Measurements from ENCODE around the gene STAT3.
"Not testable (repeated sequence)": the region's sequence is repeated elsewhere in the genome, so short reads cannot be mapped to it uniquely, and the experiment has no call there.

Gene STAT3

DNA sequence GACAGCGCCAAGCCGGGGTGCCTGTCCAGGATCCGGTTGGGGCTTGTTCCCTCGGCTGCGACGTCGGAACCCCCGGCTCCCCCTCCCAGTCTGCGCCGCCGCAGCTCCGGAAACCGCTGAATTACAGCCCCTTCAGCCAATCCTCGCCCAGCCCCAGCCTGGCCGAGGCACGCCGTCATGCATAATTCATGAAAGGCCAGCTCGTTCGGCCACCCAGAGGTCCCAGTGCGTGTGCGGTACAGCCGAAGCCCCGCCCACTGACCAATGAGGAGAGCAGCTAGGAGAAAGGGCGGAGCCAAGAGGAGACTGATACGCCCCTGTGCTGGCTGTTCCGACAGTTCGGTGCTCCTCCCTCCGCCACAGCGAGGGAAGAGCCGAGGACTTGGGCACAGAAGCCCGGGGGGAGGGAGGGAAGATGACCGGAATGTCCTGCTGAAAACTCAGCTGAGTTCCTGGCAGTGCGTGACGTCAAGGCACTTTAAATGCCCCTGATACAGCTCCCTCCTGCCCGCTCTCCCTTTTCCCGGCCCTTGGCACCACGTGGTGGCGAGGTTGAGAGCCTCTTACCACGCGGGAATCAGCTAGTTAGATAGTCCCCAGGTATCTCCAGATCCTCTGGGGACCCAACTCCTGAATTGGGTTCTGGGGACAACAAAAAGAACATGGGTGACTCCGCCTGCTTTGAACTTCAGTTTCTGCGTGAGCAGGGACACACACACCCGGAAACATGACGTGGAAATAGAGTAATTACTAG lies at the start of gene STAT3:
Gene STAT3, minus strand, starts transcription at position 62 of the 754 bp plus-strand sequence. CDS start 39,926 bp downstream, outside the sequence.
- in situ Hi-C loops (cut with MboI; ENCODE audit: low sequenced_read_pairs), result no loop called here

DNA sequence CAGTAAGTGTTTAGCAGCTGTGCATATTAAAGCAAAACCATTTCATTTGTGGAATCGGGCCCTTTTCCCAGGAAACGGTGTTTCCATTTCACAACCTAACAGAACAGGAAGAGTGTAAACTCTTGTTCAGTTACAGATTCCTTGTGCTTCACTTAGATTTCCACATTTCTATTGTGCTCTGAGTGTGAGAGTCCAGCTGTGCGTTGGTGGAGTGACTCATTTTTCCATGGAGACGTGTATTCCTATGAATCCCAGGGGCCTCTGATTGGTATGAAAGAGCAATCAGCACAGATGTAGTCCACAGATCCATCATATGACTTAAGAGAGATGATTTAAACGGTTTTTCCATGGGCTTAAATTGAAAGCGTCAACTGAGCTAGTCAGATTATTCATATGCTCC lies 48.1 kb upstream of the STAT3 start:
- in situ Hi-C loops (cut with MboI; ENCODE audit: low sequenced_read_pairs), result no loop called here

DNA sequence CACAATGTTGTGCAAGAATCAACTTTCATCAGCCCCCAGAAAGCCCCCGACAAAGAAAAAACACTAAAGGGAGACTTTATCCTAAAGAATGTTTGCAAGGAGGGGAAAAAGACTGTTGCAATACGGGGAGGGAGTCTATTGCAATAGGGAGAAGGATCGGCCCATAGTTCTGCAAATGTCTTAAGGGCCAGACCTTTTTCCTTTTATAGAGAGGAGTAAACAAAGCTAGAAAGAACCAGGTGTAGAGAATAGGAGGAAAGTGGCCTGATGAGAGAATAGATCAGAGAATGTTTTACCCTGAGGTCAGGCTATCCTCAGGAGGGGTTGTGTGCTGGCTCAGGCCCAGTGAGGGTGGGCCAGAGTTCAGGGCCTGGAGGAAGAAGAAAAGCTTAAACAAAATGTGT lies 43.5 kb upstream of the STAT3 start:
- in situ Hi-C loops (cut with MboI; ENCODE audit: low sequenced_read_pairs), result no loop called here

DNA sequence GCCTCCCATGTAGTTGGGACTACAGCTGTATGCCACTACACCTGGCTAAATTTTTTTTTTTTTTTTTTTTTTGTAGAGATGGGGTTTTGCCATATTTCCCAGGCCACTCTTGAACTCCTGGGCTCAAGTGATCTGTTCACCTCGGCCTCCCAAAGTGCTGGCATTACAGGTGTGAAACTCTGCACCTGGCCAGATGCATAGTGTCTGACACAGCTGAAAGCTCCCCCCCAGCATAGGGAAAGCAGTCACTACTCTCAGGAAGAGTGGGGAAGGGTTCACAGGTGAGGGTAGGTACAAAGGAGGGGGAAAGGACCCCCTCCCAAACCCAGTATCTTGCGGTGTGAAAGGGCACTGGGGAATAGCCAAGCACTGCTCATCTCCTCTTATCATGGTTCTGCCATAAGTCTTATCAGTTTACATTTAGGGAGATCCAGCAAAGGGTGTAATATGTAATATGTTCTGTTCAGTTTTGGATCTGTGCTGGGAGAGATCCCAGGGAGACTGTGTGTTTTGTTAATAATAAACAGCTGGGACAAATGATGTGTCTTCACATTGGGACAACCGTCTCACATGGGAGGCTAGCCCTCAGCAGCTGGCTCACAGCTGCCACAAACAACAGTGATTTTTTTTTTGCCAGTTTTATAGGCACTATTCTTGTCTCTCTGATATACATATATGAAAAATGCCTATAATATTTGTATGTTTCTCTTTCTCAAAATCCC lies 41.6 kb upstream of the STAT3 start:
- in situ Hi-C loops (cut with MboI; ENCODE audit: low sequenced_read_pairs), result no loop called here

DNA sequence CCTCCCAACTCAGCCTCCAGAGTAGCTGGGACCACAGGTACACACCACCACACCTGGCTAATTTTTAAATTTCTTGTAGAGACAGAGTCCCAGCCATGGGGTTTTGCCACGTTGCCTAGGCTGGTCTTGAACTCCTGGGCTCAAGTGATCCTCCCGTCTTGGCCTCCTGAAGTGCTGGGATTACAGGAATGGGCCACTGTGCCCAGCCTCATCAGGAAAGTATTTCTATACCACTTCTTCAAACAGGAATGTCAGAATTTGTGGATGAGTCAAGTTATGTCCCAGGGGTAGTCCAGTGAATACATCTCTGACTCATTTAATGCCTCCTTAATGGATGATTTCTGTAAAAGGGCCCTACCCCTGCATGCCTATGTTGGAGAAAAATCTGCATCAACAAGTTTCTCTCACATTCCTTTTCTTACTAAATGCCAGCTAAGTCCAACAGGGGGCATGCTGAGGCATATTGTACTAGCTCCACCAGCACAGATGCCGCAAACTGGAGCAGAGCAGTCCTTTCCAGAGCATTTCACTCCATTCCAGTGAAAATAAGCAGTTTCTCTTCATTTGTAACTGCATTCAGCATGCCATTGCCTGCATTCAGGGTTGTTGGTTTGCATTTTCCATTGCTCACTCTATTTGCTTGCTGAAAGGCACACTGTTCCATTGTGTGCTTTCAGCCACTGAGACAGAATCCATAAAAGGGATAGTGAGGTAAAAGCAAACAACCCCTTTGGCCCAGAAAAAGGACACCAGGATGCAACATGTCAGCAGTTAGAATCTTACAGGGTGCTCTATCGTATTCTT lies 40.1 kb upstream of the STAT3 start:
- in situ Hi-C loops (cut with MboI; ENCODE audit: low sequenced_read_pairs), result no loop called here

DNA sequence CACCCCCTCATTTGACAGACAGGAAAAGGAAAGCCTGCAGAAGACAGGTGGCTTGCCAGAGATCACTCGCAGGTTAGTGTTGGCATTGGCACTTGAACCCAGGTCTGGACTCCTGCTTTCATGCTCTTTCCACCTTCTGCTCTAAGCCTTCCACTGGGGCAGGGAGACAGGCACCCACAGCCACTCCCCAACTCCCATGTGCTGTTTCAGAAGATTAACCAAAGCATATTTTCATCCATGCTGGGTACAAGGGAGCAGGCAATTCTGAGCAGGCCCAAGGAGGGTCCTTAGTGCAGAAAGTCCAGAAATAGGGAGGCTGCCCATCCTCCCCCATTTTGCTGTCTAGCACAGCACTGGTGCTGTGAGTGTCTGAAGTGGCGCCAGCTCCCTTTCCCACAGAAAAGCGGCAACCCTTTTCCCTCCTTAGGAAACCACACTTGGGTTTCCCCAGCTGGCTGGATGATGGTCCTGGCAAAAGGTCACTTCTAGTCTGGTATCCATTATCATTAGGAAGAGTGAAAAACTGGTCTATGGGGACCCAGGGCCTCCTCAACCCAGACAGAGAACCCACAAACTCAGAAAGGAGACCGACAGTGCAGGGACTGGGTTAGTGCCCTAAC lies 36.9 kb upstream of the STAT3 start:
- in situ Hi-C loops (cut with MboI; ENCODE audit: low sequenced_read_pairs), result no loop called here

DNA sequence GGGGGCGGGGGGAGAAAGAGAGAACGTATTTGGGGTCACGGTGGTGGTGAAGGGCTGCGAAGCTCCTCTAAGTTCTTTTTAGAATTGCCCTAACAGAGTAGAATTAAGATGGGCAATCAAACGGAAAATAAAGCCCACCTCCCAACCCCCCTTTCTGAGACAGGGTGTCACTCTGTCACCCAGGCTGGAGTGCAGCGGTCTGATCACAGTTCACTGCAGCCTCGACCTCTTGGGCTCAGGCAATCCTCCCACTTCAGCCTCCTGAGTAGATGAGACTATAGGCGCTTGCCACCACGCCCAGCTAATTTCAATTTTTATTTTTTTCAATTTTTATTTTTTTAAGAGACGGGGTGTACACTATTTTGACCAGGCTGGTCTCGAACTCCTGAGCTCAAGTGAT lies 35.5 kb upstream of the STAT3 start:
- in situ Hi-C loops (cut with MboI; ENCODE audit: low sequenced_read_pairs), result no loop called here

DNA sequence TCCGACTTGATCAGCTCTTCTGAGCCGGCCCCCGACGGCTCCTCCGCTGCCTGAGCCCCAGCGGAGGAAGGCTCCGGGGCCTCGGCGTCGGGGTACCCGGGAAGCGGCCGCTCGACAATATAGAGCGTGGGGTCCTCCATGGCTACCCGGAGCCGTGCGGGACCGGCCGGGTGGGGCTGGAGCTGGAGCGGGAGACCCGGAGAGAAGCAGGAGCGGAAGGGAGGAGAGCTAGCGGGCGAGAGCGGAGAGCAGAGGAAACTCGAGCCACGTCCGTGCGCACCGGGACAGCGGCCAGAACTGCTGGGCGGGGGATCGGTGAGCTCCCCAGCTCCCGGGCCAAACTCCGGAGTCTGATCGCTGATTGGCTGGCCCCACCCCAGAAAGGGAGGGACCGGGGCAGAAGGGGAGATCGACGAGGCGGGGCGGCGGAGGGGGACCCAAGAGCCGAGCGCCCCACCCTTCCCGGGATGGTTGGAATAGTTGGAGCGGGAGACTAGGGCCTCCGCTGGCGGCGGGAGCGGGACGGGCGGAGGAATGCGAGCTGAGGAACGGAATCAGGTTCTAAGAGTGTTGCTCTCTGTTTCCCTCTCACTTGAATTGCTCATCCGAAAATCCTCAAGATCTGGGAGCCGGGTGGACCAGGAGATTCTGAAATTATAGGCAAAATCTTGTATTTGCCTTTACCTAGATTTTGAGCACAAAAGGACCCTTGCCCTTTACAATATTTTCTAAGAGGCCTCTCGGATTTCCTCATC lies 34.9 kb upstream of the STAT3 start, which contains the start of gene CAVIN1:
Gene CAVIN1, minus strand, starts transcription at position 299 of the 755 bp plus-strand sequence. Its CDS starts 159 bp downstream, at position 140.
- in situ Hi-C loops (cut with MboI; ENCODE audit: low sequenced_read_pairs), result no loop called here

DNA sequence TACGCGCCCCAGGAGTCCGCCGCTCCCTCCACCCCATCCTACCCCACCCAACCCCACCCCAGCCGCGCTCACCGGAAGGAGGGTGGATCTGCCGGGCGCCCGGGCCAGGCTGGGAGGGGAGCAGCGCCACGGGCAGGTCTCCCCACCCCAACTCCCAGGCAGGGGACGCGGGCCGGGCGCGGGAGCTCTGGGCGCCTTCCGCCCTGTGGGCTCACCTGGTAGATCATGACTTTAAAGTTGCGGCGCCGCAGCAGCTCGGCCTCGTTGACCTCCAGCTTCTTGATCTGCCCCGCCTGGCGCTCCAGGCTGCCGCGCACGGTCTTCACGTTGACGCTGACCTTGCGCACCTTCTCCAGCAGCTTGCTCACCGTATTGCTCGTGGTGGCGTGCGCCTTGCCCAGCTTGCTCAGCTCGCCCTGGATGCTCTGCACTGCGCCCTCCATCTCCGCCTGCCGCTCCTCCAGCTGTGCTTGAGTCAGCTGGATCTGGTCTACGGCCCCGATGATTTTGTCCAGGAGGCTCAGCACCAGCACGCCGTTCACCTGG lies 34.2 kb upstream of the STAT3 start:
- in situ Hi-C loops (cut with MboI; ENCODE audit: low sequenced_read_pairs), result no loop called here

DNA sequence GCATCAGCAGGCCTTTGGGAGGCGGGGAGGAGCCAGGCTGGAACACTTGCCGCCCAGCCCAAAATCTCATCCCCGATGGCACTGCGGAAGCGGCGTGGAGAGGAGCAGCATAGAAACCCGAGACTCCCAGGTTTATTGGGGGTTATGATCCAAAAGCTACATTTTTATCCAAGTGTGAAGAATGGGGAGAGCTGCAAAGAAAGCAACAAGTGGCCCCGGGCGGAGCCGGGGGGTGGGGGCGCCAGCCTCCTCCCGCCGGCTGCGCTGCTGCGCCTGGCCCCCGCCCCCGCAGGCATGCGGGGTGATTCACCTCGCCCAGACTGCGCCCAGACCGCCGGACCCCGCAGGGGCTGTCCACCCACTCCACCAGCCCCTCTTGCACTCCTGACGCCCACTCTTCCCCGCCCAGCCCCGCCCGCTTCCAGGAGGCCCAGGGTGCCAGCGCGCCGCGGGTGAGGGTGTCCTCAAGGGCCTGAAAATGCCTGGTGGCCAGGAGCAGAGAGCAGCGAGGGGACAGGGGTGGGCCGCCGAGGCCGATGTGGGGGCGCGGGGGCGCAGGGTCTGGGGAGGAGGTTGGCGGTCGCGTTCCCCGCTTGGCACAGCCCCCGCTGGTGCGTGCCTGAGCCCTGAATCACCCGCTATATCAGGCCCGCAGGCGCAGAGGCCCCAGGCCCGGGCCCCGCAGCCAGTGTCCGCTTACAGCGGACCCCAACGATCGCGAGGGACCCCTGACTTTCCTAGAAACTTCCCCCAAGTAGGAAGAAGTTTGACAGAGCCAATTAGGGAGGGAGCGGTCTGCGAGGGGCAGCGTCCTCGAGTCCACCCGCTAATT lies 33.5 kb upstream of the STAT3 start:
- in situ Hi-C loops (cut with MboI; ENCODE audit: low sequenced_read_pairs), result no loop called here

DNA sequence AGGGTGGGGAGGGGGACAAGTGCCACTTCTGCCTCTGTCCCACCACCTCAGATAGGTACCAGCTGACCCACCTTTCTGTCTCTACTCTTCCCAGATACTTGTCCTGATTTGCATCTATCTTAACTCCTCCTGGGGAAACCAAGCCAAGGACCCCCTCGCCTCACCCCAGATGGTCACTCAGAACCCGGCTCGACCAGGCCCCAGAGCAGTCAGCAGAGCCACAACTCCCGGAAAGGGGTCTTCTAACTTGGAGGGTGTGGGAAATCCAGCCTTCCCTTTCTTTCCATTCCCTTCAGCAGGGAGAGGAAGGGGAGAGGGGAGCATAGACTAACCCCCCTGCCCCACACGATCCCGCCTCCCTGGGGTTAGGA lies 32.9 kb upstream of the STAT3 start:
- in situ Hi-C loops (cut with MboI; ENCODE audit: low sequenced_read_pairs), result no loop called here

DNA sequence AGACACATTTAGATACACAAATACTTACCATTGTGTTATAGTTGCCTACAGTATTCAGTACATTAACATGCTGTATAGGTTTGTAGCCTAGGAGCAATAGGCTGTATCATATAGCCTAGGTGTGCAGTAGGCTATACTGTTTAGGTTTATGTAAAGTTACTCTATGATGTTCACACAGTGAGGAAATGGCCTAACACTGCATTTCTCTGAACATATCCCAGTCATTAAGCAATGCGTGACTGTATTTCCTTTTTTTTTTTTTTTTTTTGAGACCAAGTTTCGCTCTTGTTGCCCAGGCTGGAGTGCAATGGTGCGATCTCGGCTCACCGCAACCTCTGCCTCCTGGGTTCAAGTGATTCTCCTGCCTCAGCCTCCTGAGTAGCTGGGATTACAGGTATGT lies 29.7 kb upstream of the STAT3 start:
- in situ Hi-C loops (cut with MboI; ENCODE audit: low sequenced_read_pairs), result not testable (repeated sequence)

DNA sequence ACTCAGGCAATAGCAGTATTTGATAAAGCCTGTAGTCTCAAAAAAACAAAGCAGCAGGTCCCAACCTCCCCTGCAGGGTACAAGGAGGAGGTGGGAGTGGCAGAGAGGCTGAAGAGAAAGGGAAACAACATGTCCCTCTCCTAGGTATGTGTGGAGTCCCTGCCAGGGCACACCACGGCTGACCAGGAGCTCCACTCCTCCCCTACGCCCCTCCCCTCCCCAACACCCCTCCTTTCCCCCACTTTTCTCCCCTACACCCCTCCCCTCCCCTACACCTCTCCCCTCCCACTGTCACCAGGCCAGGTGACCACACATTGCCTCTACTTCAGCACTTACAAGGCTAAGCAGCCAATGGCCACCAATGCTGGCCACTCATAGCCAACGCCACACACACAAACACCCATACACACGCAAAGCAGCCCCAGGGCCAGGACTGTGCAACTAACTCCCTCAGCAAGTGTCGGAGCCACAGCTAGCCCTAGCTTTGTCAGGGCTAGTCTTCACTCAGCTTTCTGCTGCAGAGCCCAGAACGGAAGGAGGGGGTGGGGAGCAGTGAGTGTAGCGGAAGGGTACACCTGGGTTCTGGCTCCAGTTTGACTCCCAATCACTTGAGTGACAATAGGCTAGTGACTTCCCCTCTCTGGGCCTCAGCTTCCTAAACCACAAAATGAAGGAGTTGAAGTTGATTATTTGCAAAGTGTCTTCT lies 26.6 kb upstream of the STAT3 start:
- in situ Hi-C loops (cut with MboI; ENCODE audit: low sequenced_read_pairs), result no loop called here

DNA sequence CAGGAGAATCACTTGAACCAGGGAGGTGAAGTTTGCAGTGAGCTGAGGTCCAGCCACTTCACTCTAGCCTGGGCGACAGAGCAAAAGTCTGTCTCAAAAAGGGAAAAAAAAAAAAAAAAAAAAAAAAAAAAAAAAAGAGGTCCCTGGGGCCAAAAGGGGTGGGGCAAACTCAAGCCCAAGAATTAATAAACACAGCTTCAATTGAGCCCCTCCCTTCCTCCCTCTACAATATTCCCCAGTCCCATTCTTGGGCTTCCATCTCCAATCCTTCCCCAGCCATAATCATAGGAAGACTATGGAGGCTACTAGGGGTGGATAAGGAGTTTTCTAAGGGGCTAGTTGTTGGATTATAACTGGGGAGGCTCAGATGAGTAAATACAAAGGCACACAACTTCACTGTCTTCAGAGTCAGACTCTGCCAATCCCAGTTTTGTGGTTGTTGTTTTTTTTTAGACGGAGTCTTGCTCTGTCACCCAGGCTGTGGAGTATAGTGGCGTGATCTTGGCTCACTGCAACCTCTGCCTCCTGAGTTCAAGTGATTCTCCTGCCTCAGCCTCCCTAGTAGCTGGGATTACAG lies 25.3 kb upstream of the STAT3 start:
- in situ Hi-C loops (cut with MboI; ENCODE audit: low sequenced_read_pairs), result no loop called here

DNA sequence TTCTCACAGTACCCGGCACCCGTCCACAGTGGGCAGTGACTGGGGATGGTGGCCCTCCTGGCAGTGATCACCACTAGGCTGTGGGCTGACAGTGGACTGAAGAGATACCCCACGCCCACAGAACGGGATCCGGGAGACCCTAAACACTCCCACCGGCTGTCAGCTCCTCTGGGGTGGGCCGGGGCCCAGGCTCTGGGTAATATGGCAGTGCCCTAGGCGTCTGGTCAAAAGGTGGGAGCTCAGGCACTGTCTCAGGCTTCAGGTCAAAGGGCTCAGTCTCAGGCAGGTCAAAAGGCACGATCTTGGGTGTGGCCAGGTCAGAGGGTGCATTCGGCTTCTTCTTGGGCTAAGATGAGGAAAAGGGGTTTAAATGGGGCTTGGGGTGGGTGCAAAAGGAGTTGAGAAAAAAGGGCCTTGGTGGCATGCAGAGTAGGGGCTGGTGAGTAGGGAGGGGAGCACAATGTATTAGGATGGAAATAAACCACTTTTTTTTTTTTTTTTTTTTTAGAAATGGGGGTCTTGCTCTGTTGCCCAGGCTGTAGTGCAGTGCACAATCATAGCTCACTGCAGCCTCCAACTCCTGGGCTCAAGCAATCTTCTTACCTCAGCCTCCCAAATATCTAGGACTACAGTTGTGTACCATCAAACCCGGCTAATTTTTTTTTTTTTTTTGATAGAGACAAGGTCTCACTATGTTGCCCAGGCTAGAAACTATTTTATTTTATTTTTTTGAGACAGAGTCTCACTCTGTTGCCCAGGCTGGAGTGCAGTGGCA lies 23.9 kb upstream of the STAT3 start:
- in situ Hi-C loops (cut with MboI; ENCODE audit: low sequenced_read_pairs), result no loop called here

DNA sequence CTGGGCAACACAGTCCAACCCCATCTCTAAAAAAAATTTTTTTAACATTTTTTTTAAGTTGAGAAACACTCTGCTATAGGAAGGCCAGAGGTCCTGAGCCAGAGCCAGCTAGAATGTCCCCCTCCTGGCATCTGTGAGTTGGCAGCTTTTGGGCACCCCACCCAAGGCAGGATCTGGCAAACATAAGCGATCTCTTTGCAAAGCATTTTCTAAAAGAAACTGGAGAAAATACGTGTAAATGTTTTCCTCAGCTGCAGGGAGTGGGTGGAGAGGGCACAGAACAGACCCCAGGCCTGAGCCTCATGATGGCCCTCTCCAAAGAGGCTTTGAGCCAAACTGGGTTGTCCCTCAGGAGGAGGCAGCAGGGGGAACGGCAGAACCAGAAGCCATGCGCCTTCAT lies 23.1 kb upstream of the STAT3 start:
- in situ Hi-C loops (cut with MboI; ENCODE audit: low sequenced_read_pairs), result no loop called here

DNA sequence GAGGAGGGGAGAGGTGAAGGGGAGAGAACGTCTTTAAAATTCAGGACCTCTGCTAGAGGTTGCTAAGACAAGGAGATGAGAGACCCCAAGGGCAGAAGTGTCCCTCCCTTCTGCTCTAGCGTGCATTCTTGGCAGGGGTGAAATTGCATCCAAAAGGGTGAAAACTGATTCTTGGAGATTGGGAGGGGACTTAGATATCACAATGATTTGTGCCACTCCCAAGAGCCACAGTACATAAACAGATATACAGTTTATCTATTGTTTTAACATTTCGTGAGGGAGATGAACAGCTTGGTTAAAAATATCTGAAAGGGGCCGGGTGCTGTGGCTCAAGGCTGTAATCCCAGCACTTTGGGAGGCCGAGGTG lies 22.1 kb upstream of the STAT3 start:
- in situ Hi-C loops (cut with MboI; ENCODE audit: low sequenced_read_pairs), result no loop called here
